SHP77 (cell line): ENCODE measurements around the gene SPIB.
"Not testable (repeated sequence)": the region's sequence is repeated elsewhere in the genome, so short reads cannot be mapped to it uniquely, and the experiment has no call there.

Experiments used
- DNase-seq, 2 experiments: peaks; one replicate each; lab custom pipeline; 2025; lab: John Stamatoyannopoulos, UW

The SPIB gene

GRCh38 chr19:50468818-50469217 is 50.1 kb downstream of the SPIB start:
- no peak for DNase-seq

DNA sequence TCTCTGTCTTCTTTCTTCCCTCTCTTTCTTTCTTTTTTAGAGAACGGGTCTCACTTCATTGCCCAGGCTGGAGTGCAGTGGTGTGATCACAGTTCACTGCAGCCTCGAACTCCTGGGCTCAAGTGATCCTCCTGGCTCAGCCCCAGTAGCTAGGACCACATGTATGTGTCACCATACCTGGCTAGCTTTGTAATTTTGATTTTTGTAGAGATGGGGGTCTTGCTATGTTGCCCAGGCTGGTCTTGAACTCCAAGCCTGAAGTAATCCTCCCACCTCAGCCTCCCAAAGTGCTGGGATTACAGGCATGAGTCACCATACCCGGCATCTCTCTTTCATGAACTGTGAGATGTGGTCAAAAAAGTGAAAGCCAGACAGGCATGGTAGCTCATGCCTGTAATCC is 54.6 kb downstream of the SPIB start:
- DNase-seq = not testable (repeated sequence)

- DNase-seq = no peak
Measured at GRCh38 chr19:50475101-50475568, 56.4 kb downstream of the SPIB start.

DNA sequence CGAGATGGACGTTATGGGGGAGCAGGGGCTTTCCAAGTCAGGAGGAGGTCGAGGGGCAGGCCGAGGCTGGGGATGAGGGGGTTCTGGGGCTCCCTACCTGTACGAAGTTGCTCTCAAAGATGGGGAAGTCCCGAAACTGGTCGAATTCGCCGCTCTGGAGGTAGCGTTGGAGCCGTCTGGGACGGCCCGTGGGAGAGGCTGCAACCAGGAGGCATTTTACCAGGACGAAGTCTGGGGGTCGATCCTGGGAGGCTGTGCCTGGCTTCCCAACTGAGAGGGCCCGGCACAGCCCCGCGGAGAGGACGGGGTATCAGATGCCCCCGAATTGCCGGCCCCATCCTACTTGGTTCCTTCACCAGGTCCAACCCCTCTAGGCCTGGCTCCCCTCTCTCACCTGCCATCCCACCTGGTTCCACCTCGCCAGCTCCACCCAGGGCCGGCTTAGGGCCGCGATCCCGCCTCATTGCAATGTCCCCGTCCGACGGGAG is 57.0 kb downstream of the SPIB start:
- DNase-seq = no peak

DNA sequence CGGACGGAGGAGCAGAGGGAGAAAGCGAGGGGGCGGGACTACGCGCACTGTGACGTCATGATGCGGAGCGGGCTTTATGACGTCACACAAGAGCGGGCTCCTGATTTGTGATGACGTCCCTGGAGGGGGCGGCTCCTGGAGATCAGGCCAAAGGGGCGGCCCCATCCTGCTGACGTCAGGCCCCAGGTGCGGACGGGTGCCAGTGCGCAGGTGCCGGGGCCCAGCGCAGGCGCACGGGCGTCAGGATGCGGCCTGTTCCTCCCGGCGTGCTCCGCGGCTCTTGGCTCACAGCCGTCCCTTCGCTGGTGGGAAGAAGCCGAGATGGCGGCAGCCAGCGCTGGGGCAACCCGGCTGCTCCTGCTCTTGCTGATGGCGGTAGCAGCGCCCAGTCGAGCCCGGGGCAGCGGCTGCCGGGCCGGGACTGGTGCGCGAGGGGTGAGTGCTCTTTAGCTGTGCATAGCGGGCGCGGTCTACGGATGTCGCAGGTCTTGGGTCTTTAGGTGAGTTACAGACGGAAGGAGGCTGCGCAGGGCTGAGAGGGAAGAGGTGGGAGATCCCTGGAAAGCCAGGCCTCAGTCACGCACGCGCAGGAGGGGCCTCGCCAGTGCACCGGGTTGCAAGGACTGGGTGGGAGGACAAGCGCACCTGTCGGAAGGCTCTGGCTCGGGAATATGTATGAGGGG is 57.6 kb downstream of the SPIB start, which contains the start of the genes EMC10 and GARIN5A:
Gene EMC10, plus strand, starts transcription at position 284 of the 683 bp plus-strand sequence. Its CDS starts 38 bp downstream, at position 322.
Gene GARIN5A, minus strand, starts transcription at position 625 of the 683 bp plus-strand sequence. Its CDS starts 460 bp downstream, at position 165.
- DNase-seq = peak; percentile 84 to 88

- no peak for DNase-seq
Measured at GRCh38 chr19:50476907-50477238, 58.1 kb downstream of the SPIB start.

GRCh38 chr19:50477751-50478515 is 59.2 kb downstream of the SPIB start:
- DNase-seq = no peak

GRCh38 chr19:50478901-50479715 is 60.4 kb downstream of the SPIB start:
- DNase-seq = peak; percentile 26 to 30

DNA sequence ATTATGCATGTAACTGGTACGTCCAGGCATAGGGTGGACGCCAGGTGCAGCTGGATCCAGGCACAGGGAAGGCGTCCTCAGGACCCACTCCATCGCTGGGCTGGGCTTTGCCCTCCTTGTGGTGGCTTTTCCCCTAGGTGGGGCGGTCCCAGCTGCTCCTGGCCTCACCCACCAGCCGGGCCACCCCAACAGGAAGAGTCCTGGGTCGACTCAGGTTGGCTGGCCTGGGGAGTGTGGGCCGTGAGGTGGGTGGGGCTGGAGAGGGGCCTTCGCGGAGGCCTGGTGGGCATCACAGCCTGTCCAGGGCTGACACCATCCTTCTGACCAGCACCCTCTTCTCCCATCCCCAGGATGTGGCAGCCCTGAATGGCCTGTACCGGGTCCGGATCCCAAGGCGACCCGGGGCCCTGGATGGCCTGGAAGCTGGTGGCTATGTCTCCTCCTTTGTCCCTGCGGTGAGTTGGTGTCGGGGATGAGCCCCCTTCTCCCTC is 61.1 kb downstream of the SPIB start:
- DNase-seq = no peak

DNA sequence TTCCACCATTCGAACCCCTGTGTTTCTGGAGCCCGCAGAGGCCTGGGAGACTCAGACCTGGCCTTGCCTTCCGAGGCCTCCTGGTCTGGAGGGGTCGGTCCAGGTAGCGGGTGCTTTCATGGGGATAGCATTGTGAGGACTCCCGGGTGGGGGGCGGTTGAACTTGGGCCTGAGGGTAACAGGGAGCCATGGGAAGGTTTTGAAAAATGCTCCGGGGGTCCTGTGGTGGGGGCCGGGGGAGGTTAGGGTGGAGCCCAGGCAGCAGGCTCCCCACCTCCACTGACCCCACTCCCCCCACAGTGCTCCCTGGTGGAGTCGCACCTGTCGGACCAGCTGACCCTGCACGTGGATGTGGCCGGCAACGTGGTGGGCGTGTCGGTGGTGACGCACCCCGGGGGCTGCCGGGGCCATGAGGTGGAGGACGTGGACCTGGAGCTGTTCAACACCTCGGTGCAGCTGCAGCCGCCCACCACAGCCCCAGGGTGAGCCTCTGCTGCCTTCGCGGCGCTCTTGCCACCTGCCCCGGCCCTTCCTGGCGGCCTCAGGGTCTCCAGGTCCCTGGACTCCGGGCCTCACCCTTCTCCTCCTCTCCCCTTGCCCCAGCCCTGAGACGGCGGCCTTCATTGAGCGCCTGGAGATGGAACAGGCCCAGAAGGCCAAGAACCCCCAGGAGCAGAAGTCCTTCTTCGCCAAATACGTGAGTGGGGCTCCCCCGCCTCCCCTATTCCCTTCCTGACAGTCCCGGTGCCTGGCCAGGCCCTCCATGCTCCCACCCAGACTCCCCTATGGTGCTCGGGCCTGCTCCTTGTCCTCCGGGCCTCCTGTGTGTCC is 61.8 kb downstream of the SPIB start:
- no peak for DNase-seq
